GM19324 (cell line): ENCODE results near the gene RPL36AL.
"Not testable (repeated sequence)": the region's sequence is repeated elsewhere in the genome, so short reads cannot be mapped to it uniquely, and the experiment has no call there.

Source experiments
- ATAC-seq: cut with Tn5 transposase; IDR thresholded peaks from one replicate; pipeline ENCODE4 v1.9.1; 2021; ENCODE audit warnings: mild to moderate bottlenecking, moderate library complexity; ENCODE audit not compliant: unreplicated experiment, low FRiP score

Gene RPL36AL

DNA sequence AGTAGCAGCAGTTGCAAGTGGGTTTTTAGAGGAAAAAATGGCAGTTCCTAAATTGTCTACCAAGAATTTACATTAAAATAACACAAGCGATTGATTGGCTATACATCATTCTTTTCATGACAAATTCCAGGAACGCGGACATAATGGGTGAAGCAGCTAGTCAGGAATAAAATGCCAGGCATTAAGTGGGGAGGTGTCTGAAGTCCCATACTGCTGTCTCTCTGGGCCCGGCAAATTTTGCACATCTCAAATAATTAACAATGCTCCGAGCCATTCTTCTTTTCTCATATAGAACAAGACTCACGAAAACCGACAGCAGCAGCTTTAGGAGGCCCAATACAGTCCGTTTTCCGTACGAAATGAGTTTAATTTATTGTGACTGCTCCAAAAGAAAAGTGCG, 696 bp downstream of the RPL36AL start:
- no peak for ATAC-seq

DNA sequence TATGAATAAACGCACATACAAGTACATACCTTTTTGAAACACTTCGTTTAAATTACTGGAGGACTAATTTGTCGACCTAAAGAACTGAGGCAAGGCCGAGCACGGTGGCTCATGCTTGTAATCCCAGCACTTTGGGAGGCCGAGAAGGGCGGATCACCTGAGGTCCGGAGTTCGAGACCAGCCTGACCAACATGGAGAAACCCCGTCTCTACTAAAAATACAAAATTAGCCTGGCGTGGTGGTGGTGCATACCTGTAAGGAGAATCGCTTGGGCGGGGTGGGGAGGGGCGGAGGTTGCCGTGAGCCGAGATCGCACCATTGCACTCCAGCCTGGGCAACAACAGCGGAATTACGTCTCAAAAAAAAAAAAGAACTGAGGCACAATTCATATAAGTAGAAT, 1.2 kb downstream of the RPL36AL start:
- ATAC-seq = not testable (repeated sequence)

GRCh38 chr14:49617852-49618519, 2.4 kb downstream of the RPL36AL start:
- ATAC-seq = no peak

- ATAC-seq = no peak
Measured at GRCh38 chr14:49615776-49616175, 4.7 kb downstream of the RPL36AL start.

GRCh38 chr14:49614196-49614595, 6.2 kb downstream of the RPL36AL start:
- no peak for ATAC-seq

GRCh38 chr14:49612671-49613070, 7.8 kb downstream of the RPL36AL start:
- ATAC-seq = no peak

- no peak for ATAC-seq
Measured at GRCh38 chr14:49612251-49612650, 8.2 kb downstream of the RPL36AL start.

- ATAC-seq = no peak
Measured at GRCh38 chr14:49607583-49607982, 12.8 kb downstream of the RPL36AL start.

DNA sequence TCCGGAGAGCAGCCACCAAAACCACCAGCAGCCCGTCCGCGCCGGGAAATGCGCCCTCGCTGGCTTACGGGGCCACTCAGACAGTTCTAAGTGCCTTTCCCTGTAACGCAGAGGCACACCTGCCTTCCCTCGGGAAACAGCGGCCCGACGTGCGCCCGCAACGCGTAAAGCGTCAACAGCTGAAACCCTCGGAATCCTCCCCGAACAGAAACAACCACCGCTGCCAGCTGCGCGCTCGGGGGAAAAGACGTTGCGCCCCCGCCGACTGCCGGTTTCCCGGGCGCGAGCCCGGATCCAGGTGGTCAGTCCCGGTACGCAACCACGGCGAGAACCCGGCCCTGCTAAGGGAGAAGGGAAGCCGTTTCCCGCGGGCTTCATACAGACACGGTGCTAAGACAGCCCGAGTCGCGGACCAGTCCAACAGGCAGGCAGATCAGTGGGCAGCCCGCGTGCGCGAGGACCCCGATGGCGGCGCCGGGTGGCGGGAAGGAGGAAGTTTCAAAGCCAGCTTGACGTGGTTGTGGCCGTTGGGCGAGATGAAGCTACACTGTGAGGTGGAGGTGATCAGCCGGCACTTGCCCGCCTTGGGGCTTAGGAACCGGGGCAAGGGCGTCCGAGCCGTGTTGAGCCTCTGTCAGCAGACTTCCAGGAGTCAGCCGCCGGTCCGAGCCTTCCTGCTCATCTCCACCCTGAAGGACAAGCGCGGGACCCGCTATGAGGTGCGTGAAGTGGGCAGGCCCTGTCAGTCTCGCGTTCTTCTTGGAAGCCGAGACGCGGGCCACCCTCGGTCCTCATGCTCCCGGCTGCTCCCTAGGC, 21.7 kb downstream of the RPL36AL start, which contains the start of gene LRR1:
Gene LRR1 (plus strand): TSS at position 456 of the 816 bp plus-strand sequence. CDS start 81 bp downstream, at position 537.
- ATAC-seq = peak; percentile 69

- peak; percentile 1 for ATAC-seq
Measured at GRCh38 chr14:49598189-49598484, 22.3 kb downstream of the RPL36AL start.

GRCh38 chr14:49594347-49595091, 25.9 kb downstream of the RPL36AL start:
- ATAC-seq = no peak

GRCh38 chr14:49593016-49593415, 27.4 kb downstream of the RPL36AL start:
- ATAC-seq = no peak

DNA sequence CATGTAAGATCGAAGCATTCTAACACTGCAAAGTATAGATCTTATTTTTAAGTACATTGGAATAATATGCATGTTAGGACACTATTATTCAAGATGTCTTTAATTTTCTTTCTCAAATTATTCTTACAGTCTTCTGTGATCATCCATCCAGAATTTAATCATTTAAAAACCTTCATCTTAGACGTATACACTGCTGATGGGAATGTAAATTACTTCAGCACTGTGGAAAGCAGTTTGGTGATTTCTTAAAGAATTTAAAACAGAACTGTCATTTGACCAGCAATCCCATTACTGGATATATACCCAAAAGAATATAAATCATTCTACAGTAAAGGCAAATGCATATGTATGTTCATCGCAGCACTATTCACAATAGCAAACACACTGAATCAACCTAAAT, 31.0 kb downstream of the RPL36AL start:
- no peak for ATAC-seq

DNA sequence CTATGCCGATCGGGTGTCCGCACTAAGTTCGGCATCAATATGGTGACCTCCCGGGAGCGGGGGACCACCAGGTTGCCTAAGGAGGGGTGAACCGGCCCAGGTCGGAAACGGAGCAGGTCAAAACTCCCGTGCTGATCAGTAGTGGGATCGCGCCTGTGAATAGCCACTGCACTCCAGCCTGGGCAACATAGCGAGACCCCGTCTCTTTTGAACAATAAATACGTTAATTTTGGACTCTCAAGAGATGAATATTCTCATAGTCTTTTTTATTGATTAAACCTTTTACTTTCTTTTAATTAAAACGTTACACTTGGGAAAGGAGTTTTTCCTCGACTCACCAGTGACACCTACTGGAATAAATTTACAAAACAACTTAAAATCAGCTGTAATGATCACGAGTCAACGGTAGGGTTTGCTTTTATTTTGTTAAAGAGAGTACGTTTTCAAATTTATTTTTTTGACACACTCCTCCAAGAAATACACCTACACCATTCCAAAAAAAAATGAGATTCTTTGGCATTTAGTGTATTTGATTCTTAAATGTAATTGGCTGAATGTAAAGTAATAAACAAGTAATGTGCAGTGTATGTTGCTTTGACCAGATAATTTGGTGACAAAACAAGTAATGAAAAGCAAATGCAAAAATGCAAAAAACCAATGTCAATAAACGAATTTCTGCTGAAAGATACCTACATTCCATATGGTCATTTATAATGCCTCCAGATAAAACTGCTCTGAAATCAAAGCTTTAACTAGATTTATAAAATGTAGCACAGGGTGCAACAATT, 33.6 kb downstream of the RPL36AL start:
- ATAC-seq = peak; percentile 29

- ATAC-seq = peak; percentile 94
Measured at GRCh38 chr14:49585803-49586672, 34.4 kb downstream of the RPL36AL start, which contains the start of gene RPS29. TSS of gene RPS29 (minus strand) at chr14:49586380. CDS start at chr14:49586346, 34 bp downstream.

- not testable (repeated sequence) for ATAC-seq
Measured at GRCh38 chr14:49584981-49585640, 35.3 kb downstream of the RPL36AL start.

GRCh38 chr14:49584058-49584457, 36.4 kb downstream of the RPL36AL start:
- ATAC-seq = no peak

GRCh38 chr14:49583629-49584028, 36.8 kb downstream of the RPL36AL start:
- no peak for ATAC-seq
